Thyroid gland (tissue), 4 donors: ENCODE results near the gene DCAF12.

Experiments
- CTCF ChIP-seq, 6 experiments: fragments of 200-600 bp in 3 of 6; fragments of 450-650 bp in 3 of 6; sonication (generic) in 3 of 6; IDR thresholded peaks; one replicate each; pipeline ENCODE4 v1.5.1; 2016 to 2019; ENCODE audit warnings: antibody characterized with exemption in 6 of 6, mild to moderate bottlenecking in 2 of 6, inconsistent platforms in 1 of 6, moderate library complexity in 1 of 6
- POLR2A ChIP-seq, 2 donors: fragments of 450-650 bp; IDR thresholded peaks; one replicate each; pipeline ENCODE4 v1.6.1; 2017; ENCODE audit warnings: antibody characterized with exemption in 2 of 2, mild to moderate bottlenecking in 2 of 2, moderate library complexity in 1 of 2

- TF ChIP-seq CTCF (IDR thresholded peaks at IDR 0.05) (no peak), POLR2A (IDR thresholded peaks at IDR 0.05) (no peak)
These were observed 23.7 kb downstream of the DCAF12 start for GRCh38 chr9:34102796-34103195.
